NCI-H1436 treated with DMSO at 0.1 percent for 48 hours (cell line): ENCODE measurements around the gene PLD3.
"Not testable (repeated sequence)": the region's sequence is repeated elsewhere in the genome, so short reads cannot be mapped to it uniquely, and the experiment has no call there.

Experiments
- DNase-seq: peaks from one replicate; lab custom pipeline; 2025; lab: John Stamatoyannopoulos, UW

PLD3 gene

DNA sequence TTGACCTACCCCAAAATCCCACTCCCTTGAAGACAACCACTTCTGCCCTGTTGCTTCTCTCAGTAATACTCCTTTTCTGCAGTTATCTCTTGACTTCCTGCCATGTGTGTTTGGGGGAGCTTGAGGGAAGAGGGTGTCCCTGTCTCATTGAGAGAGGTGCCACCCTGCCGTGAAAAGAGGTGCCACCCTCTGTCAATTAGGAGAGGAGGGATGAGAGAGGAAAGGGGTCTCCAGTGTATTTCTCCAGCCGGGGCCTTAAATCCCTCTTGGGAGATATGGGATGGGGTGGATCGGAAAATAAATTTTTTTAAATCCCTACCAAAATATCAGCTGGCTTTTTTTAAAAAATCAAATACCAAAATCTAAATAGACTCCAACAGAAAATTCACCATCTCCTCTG is 16.5 kb downstream of the PLD3 start:
- no peak for DNase-seq

DNA sequence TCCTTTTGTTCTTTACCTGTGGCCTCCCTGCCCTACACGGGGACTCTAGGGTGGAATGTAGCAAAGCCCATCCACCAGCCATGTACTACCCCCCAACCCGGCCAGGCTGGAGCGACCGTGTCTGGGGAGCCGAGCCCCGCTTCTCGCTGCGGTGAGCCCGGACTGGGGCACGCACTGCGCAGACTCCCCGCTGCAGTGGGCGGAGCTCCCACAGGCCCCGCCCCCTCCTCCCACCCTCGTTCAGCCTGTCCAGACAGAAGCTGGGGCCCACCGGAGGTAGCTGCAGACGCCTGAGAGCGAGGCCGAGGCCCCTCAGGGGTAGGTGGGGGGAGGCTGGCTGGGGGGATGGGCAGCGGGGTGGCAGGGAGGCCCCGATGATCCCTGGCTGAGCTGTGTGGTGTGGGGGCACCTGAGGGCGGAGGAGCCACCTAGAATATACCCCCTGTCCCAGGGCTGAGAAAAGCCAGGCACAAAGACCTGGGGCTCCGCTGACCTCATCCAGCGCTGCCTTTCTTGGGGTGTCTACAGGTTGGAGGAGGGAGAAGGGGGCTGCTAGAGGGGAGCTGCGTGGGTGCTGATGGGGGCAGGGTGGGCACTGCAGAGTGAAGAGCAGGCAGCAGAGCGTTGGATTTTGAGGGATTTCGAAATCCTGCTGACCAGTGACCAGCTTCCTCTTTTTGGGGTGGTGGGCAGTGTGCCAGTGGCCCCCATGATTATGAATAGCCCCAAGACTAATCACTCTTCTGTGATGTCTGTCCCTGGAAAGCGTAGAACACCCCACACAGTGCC is 17.3 kb downstream of the PLD3 start:
- no peak for DNase-seq

DNA sequence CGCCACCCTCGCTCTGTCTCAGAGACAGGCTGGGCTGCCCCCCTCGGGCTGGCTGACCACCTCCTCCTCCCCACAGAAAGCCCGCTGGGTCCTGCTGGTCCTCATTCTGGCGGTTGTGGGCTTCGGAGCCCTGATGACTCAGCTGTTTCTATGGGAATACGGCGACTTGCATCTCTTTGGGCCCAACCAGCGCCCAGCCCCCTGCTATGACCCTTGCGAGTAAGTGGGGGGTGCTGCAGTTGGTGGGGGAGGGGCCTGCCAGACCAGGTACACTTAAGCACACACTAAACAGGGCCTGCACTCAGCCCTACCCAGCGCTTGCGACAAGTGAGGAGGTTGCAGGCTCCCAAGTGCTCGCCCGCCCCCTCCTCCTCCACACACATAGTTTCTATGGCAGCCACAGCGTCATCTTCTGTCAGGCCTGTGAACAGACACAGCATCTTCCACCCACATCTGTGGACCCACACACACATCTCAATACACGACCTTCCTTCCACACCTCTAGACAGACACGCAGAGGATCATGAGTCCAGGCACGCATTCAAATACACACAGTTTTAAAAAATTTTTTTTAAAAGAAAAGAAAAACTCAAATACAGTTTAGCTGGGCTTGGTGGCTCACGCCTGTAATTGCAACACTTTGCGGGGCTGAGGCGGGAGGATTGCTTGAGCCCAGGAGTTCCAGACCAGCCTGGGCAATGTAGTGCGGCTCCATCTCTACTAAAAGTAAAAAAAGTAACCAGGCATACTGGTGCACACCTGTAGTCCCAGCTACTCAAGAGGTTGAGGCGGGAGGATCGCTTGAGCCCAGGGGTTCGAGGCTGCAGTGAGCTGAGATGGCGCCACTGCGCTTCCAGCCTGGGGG is 18.4 kb downstream of the PLD3 start:
- no peak for DNase-seq

DNA sequence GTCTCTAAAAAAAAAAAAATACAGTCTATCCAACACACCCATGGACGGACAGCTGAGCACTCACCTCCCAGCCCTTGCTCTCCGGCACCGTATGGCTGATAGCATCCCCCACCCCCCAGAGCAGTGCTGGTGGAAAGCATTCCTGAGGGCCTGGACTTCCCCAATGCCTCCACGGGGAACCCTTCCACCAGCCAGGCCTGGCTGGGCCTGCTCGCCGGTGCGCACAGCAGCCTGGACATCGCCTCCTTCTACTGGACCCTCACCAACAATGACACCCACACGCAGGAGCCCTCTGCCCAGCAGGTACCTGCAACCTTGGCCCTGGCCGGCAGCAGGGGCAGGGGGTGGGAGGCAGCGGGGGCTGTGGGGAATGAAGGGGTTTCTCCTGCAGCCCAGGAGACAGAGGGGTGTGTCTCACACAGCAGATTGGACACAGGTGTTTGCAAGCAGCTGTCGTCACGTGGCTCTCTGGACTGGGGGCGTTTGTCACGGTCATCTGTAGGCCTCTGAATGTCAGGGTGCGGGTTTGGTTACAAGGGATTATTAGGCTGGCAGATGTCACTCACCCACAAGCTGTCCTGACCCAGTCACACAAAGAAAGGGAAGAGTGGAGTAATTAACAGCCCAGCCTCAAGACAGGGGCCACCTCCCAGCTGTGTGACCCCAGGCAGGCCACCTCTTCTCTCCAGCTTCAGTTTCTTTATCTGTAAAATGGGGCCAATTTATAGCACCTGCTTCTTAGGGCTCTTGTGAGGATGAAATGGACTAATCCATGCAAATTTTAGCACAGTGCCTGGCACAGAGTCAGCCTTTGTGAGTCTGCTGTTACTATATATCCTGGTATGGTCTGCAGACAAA is 19.3 kb downstream of the PLD3 start:
- DNase-seq: no peak

DNA sequence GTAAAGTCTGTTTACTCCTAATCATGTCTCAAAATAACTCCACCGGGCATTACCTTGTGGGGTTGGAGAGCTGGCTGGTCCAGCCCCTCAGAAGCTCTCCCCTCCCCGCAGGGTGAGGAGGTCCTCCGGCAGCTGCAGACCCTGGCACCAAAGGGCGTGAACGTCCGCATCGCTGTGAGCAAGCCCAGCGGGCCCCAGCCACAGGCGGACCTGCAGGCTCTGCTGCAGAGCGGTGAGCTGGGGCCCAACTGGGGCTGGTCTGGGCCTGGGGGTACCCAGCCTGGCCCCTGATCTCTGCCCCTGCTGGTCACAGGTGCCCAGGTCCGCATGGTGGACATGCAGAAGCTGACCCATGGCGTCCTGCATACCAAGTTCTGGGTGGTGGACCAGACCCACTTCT is 21.3 kb downstream of the PLD3 start:
- DNase-seq: no peak

DNA sequence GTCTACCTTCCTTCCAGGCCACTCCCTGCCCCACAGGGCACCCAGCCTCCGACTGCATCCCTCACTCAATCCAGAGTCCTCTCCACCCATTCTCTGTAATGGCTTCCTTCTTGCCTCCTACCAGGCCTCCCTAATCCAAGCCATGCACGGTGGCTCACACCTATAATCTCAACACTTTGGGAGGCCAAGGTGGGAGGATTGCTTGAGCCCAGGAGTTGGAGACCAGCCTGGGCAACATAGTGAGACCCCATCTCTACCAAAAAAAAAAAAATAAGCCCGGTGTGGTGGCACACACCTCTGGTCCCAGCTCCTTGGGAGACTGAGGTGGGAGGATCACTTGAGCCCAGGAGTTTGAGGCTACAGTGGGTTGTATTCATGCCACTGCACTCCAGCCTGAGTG is 21.8 kb downstream of the PLD3 start:
- not testable (repeated sequence) for DNase-seq

DNA sequence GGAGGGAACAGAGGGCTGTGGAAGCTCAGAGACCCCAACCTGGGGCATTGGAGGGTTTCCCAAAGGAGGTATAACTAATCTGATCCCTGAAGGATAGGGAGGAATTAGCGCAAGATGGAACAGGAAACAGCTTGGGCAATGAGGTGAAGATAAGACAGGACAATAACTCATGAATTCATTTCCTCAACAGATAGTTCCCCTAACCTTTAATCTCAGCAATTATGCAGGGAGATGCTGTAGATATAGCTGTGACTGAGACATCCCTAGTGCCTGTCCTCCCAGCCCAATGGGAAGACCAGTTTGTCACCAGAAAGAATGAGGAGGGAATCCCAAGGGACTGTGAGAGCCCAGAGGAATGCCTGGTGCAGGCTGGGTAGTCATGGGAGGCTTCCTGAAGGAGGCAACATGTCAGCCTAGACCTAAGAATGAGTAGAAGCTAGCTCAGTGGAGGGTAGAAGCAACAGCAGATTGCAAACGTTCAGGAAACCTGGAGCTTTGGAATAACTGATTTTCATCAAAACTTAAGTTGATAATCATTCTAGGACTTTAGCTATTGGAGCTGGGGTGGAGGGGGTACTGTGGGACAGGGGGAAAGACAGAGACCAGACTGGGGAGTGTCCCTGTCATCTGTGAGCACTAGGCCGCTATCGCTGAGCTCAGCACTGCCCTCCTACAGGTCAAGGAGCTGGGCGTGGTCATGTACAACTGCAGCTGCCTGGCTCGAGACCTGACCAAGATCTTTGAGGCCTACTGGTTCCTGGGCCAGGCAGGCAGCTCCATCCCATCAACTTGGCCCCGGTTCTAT is 22.7 kb downstream of the PLD3 start:
- no peak for DNase-seq

DNA sequence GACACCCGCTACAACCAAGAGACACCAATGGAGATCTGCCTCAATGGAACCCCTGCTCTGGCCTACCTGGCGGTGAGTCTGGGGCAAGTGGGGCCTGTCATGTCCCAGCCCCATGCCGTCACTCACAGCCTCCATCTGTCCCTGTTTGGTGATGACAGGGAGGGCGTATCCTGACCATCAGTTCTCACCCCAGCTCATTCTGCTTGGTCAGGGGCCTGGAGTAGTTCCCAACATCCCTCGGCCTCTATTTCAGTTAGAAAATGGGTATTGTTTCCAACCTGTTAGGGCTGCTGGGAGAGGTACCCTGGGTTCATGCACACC is 23.3 kb downstream of the PLD3 start:
- DNase-seq: no peak

DNA sequence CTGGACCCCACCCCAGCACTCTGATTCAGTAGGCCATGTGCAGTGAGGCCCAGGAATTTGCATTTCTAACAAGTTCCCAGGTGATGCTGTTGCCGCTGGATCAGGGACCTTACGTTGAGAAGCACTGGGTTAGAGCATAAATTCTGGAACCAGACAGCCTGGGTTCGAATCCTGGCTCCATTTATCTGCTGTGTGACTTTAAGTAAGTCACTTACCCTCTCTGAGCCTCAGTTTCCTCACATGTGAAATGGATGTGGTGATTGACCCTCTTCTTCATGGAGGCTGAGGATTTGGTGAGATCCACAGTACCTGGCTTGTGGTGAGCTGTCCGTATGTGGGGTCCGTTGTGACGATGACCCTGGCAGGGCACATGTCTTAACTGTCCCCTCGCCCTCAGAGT is 25.6 kb downstream of the PLD3 start:
- DNase-seq: no peak

DNA sequence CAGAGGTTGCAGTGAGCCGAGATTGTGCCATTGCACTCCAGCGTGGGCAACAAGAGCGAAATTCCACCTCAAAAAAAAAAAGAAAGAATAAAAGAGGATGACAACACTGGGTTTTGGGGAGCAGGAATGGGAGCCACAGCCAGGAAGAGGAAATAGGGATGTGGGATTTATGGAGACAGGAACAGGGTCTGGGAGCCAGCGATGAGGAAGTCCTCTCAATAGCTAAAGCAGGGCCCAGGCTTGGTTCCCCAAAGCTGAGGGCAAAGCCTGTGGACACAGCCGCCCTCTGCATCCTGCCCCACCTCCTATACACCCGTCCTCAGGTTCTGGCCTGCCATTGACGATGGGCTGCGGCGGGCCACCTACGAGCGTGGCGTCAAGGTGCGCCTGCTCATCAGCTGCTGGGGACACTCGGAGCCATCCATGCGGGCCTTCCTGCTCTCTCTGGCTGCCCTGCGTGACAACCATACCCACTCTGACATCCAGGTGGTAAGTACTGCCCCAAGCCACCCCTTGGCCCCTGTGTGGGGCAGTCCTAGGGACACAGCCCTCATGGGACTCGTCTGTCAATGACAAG is 27.9 kb downstream of the PLD3 start:
- no peak for DNase-seq

DNA sequence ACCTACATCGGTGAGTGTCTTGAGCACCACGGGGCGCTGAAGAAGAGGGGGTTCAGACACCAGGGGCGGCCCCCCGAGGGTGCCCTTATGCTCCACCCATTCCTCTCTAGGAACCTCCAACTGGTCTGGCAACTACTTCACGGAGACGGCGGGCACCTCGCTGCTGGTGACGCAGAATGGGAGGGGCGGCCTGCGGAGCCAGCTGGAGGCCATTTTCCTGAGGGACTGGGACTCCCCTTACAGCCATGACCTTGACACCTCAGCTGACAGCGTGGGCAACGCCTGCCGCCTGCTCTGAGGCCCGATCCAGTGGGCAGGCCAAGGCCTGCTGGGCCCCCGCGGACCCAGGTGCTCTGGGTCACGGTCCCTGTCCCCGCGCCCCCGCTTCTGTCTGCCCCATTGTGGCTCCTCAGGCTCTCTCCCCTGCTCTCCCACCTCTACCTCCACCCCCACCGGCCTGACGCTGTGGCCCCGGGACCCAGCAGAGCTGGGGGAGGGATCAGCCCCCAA is 29.4 kb downstream of the PLD3 start:
- DNase-seq: no peak

DNA sequence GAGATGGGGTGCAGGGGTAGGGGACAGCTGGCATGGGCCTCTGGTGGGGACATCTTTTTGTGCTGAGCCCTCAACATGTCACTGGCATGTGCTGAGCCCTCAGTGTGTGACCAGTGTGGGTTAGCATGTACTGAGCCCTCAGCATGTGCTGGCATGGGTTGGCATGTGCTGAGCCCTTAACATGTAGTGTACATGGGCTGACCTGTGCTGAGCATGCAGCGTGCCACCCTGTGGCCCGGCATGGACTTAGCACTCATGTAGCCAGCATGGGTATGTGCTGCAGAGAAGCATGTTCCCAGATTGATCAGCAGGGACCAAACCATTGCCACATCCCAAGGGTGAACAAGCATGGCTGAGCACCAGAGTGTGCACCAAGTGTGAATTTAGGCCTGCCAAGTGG is 30.0 kb downstream of the PLD3 start:
- DNase-seq: no peak

DNA sequence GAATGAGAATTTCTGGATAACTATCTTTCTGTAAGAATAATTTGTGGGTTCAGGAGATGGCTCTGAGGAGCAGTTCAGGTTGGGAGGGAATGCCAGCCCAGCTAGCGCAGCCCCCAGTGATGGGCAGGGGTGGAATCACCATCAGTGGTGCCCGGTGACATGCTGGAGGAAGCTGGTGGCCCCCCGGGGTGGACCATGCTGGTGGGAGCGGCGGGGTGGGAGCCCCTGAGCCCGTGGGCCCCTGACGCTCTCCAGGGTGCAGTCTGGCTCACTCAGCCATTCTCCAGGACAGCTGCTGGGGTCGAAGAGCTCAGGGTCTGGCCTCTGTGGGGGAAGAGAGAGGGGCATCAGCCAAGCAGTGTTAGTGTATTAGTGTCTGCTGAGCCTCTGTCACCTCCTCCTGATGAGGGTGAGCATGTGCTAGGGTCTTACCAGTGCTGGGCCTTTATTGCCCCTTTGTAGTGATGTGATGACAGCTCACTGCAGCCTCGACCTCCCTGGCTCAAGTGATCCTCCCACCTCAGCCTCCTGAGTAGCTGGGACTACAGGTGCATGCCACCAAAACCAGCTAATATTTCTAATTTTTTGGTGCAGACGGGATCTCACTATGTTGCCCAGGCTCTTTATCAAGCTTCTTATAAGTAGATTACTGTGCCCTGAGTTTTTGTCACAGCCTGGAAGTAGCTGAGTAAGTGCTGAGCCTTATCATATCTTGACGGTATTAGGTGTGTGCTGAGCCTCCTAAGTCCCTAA is 31.1 kb downstream of the PLD3 start:
- DNase-seq: no peak

DNA sequence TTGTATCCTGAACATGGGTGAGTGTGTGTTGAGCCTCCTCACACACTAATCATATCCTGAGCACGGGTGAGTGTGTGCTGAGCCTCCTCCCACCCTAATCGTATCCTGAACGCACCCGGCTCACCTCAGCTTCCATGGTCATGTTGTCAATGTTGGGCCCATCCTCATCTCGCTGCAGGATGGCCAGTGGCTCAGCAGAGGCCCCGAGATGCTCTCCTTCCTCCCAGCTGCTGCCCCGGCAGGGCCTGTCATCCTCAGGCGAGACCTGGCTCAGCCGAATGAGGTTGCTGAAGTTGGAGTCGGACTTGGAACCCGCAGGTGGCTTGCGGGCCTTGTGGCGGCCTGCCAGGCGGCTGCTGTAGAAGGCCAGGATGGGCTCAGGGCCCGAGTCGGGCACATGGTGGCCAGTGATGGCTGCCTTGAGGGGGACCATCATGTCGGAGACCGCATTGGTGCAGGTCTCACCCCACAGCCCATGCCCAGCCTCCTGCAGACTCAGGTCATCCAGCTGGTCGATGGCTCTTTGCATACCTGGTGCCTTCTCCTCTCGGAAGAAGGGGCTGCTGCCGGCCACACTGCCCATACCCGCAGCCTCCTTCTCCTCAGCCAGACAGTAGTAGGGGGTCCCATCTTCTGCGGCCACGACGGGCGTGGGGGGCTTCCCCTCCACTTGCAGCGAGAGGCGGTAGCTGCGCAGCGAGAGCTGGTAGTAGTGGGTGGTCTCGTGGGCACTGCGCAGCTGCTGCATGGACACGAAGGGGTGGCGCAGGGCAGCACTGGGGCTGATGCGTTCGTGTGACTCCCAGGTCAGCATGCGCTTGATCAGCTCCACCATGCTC is 31.9 kb downstream of the PLD3 start:
- DNase-seq: no peak

DNA sequence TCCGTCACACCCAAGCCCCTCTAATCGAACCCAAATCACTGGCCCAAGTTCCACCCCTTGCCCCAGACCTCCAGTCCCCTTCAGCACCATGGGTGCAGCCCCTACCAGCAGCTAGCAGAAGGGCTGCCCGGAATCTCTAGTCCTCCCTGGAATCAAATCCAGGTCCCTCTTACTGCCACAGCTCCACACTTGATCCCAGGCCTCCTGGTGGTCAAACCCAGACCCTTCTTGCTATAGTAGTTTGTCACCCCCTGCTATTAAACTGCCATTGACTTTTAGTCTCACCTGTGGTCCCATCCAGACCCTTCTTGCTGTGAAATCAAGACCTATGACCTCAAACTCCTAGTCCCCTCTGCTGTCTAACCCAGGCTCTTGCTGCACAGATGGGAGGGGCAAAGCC is 32.8 kb downstream of the PLD3 start:
- DNase-seq: no peak

DNA sequence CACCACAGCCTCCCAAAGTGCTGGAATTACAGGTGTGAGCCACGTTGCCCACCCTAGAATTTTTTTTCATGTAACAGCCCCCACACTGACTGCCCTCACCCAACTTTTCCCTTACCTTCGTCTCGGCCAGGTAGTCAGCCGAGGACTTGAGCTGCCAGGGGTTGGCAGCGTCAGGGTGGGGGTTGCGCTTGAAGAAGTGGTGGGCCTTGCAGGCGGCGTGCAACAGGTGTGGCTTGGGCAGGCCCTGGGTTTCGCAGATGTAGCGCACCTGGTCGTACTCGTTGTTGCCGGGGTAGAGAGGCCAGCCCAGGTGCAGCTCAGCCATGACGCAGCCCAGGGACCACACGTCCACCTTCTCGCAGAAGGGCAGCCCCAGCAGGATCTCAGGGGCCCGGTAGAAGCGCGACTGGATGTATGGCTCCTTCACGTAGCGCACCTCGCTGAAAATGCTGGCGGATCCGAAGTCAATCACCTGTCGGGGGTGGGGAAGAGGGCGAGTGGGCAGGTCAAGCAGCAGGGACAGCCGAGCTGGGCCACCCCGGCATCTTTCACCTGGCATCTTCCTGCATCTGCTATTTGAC is 35.3 kb downstream of the PLD3 start:
- no peak for DNase-seq

DNA sequence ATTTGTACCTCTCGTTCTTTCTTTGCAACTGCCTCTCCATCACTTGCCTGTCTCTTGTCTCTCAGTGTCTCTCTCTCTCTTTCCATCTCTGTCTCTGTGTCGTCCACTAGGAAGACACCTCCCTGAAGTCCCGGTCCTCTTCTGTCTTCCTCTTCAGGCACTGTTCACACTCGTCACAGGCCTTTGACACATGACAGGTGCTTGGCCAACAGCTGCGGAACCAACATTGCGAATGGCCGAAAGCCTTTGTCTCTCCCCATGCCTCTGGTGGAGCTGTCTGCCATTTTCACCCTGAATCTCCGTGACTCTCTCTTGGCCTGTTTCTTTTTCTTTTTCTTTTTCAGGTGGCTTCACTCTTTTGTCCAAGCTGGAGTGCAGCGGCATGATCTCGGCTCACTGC is 38.7 kb downstream of the PLD3 start:
- no peak for DNase-seq

DNA sequence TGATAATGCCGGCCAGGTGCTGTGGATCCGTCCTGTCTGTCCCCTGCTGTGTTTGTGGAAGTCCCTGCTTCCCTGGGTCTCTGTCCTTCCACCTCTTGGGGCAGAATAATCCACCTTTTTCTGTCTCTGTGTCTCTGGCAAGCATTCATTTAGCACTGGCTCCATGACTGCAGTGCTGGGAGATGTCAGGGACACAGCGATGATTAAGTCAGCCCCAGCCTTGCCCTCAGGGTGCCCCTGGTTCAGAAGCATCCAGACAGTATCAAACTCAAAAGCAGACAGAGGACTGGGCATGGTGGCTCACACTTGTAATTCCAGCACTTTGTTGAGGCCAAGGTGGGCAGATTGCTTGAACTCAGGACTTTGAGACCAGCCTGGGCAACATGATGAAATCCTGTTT is 40.0 kb downstream of the PLD3 start:
- DNase-seq: no peak

DNA sequence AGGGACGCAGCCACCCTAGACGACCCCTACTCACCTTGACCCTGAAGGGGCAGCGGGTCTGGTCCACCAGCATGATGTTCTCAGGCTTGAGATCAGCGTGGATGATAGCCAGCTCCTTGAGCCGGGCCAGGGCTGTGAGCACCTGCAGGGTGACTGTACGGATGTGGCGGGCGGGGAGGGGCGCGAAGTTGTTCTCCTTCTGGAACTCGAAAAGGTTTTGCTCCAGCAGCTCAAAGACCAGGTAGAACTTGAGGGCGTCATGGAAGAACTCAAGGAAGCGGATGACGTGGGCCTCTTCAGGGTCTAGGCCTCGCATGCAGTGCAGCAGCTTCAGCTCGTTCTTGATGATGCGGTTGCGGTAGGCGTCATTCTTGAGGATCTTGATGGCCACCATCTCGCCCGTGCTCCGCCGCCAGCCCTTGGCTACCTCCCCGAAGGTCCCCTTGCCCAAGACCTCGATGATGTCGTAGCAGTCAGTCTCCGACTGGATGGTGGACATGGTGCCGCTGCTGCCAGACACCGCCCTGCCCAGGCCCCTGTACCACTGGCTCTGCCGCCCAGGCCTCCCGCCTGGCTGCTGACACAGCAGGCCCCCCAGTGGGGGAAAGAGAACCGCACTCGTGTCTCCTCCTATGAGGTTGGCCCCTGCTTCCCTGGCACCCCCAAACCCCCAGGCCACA is 41.0 kb downstream of the PLD3 start:
- no peak for DNase-seq
